PC-3 (cell line): ENCODE results near the gene EEF1A2. TPM values are rescaled to one million over a fixed set of nuclear protein-coding genes. Genes with fewer than 3 reads are reported as not detected.

ENCODE experiments used
- ATAC-seq: fragments of 200-7000 bp; cut with Tn5 transposase; 2 replicates; pipeline ENCODE4 v1.9.1; 2020; ENCODE audit warnings: mild to moderate bottlenecking, moderate library complexity
- Bru-seq: library from RNA; stranded (reverse); fragments of 400-500 nt; gene quantifications from one replicate; lab custom pipeline; 2021; lab: Mats Ljungman, UMichigan
- BruChase-seq, 2 experiments: library from RNA; stranded (reverse); fragments of 400-500 nt; gene quantifications; one replicate each; lab custom pipeline; 2021; lab: Mats Ljungman, UMichigan
- BruUV-seq: library from RNA; stranded (reverse); fragments of 400-500 nt; replicated peaks from 2 replicates; lab custom pipeline; 2021; lab: Mats Ljungman, UMichigan
- CTCF ChIA-PET: fragments of 300-600 bp; sonication (Branson Sonifier 250); formaldehyde crosslinking; loops from one replicate; lab custom pipeline; 2022; ENCODE audit warnings: antibody characterized with exemption; lab: Charles Lee
- POLR2A ChIA-PET: fragments of 300-600 bp; sonication (Branson Sonifier 250); formaldehyde crosslinking; loops from one replicate; lab custom pipeline; 2022; ENCODE audit warnings: antibody characterized with exemption; ENCODE audit not compliant: unreplicated experiment; lab: Charles Lee
- DNase-seq: peaks from one replicate; pipeline ENCODE4 v3.0.0-alpha.2; 2015
- H2AFZ ChIP-seq: fragments of 300-600 bp; sonication (generic); 2 replicates; pipeline ENCODE4 v1.6.0; 2016; ENCODE audit warnings: antibody characterized with exemption, low read length
- H3F3A ChIP-seq: fragments of 300-600 bp; sonication (generic); one replicate; pipeline ENCODE4 v1.6.0; 2017; ENCODE audit warnings: antibody characterized with exemption, low read length, control low read depth, mild to moderate bottlenecking; ENCODE audit not compliant: unreplicated experiment
- H3K27ac ChIP-seq: fragments of 300-600 bp; sonication (generic); 2 replicates; pipeline ENCODE4 v1.5.1; 2016; ENCODE audit warnings: mild to moderate bottlenecking, low read length
- H3K27me3 ChIP-seq: fragments of 300-600 bp; sonication (generic); 2 replicates; pipeline ENCODE4 v1.6.1; 2016; ENCODE audit warnings: low read length, mixed read lengths
- H3K36me3 ChIP-seq: fragments of 300-600 bp; sonication (generic); 2 replicates; pipeline ENCODE4 v1.6.1; 2016; ENCODE audit warnings: low read depth, mixed run types, low read length, mixed read lengths
- H3K4me1 ChIP-seq: fragments of 300-600 bp; sonication (generic); 2 replicates; pipeline ENCODE4 v1.5.1; 2016; ENCODE audit warnings: low read length; ENCODE audit not compliant: insufficient read depth
- H3K4me2 ChIP-seq: fragments of 300-600 bp; sonication (generic); 2 replicates; pipeline ENCODE4 v1.6.0; 2016; ENCODE audit warnings: low read length
- H3K4me3 ChIP-seq: fragments of 300-600 bp; sonication (generic); 2 replicates; pipeline ENCODE4 v1.5.1; 2016; ENCODE audit warnings: mild to moderate bottlenecking, low read length, mixed read lengths
- H3K79me2 ChIP-seq: fragments of 300-600 bp; sonication (generic); 2 replicates; pipeline ENCODE4 v1.6.1; 2017; ENCODE audit warnings: low read length, mixed read lengths
- H3K9ac ChIP-seq: fragments of 300-600 bp; sonication (generic); 2 replicates; pipeline ENCODE4 v1.6.0; 2016; ENCODE audit warnings: mild to moderate bottlenecking, low read length
- H3K9me2 ChIP-seq: fragments of 300-600 bp; sonication (generic); replicated peaks from 2 replicates; pipeline ENCODE4 v1.6.1; 2016; ENCODE audit warnings: mixed run types, low read length, mixed read lengths
- H3K9me3 ChIP-seq: fragments of 300-600 bp; sonication (generic); 2 replicates; pipeline ENCODE4 v1.6.1; 2016; ENCODE audit warnings: low read length, mixed read lengths
- H4K20me1 ChIP-seq: fragments of 300-600 bp; sonication (generic); 2 replicates; pipeline ENCODE4 v1.6.1; 2016; ENCODE audit warnings: low read length, mixed read lengths
- EZH2 ChIP-seq: fragments of 300-600 bp; sonication (generic); IDR thresholded peaks from one replicate; pipeline ENCODE4 v1.6.1; 2017; ENCODE audit warnings: antibody characterized with exemption, mild to moderate bottlenecking, low read length; ENCODE audit not compliant: unreplicated experiment
- EZH2phosphoT487 ChIP-seq: fragments of 300-600 bp; sonication (generic); IDR thresholded peaks from 2 replicates; pipeline ENCODE4 v1.6.1; 2018; ENCODE audit warnings: mild to moderate bottlenecking, antibody characterized with exemption, low read length, borderline replicate concordance
- intact Hi-C: fragments of 100-400 bp; cut with micrococcal nuclease; formaldehyde crosslinking; loops from 2 replicates; pipeline ENCODE4 v1.9.0; 2023
- long read RNA-seq: library from polyadenylated mRNA; unstranded; transcript quantifications from one replicate; pipeline ENCODE4 v2.0.0, GENCODE V29; 2021; ENCODE audit not compliant: unreplicated experiment
- total RNA-seq: library from RNA; depleted of rRNA; stranded (reverse); fragments of >200 nt; gene quantifications from 2 replicates; pipeline ENCODE4 v1.2.3, GENCODE V29; 2014; rRNA removed
- TF ChIP-seq, protein P1 (sequence below): fragments of 300-600 bp; sonication (generic); conservative IDR thresholded peaks from 2 replicates; pipeline ENCODE4 v1.5.1; 2017; ENCODE audit warnings: antibody characterized with exemption, low read depth, mild to moderate bottlenecking, low read length

EEF1A2 gene
- total RNA-seq (463 and 559 TPM in 2 replicates), Bru-seq, nascent RNA (percentile 84 among the genes with signal in this experiment), BruChase-seq, experiment 1, labeled RNA remaining after a 6-hour chase (percentile 91 among the genes with signal in this experiment), BruChase-seq, experiment 2, labeled RNA remaining after a 2-hour chase (percentile 83 among the genes with signal in this experiment)
- long read RNA-seq, transcript EEF1A2-201 (8 exons, 2,014 nt), result major isoform, 331 of 442 reads
- long read RNA-seq, partial matches to known transcripts, result 83 of 442 reads
- long read RNA-seq, other reads (novel, unspliced or antisense), result 28 of 442 reads

DNA sequence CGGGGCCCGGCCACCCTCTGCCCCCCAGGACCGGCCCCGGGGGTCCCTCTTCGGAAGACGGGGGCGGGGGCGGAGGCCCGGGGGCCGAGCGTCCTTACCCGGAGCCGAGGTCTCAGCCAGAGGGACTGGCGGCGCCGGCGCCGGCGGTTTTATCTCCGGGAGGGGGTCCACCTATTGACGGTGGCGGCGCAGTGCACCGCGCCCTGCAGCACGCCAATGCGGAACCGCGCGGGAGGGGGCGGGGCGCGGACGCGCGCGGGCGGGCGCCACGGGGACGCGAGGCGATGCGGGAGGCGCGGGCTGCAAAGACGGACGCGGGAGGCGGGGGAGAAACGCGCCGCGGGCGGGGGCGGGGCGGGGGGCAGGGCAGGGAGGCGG, at the start of gene EEF1A2:
TSS of gene EEF1A2 (minus strand) at position 124 of the 378 bp plus-strand sequence. CDS start 1,320 bp downstream, outside the sequence.
- Histone ChIP-seq H3K4me1 (peaks cover 14% of the 10 kb centered on the region), H3K27me3 (no peaks in the 10 kb centered on the region), H3K9me3 (no peaks in the 10 kb centered on the region), H3K27ac (no peak within 1 kb of the TSS; the same call in 1 of the 2 replicates), H2AFZ (peak within 1 kb of the TSS; percentile 72), H3K4me2 (peak within 1 kb of the TSS; percentile 98), H3K79me2 (peaks cover 21% of the 10 kb centered on the region), H3F3A (no peaks in the 10 kb centered on the region), H3K9me2 (no peaks in the 10 kb centered on the region), H4K20me1 (no peaks in the 10 kb centered on the region; the same call in 1 of the 2 replicates), H3K4me3 (peak within 1 kb of the TSS; percentile 84), H3K9ac (peak within 1 kb of the TSS; percentile 37), H3K36me3 (peaks cover 23% of the 10 kb centered on the region)
- BruUV-seq, result no TSS peak
- peak; percentile 62 for DNase-seq
- ATAC-seq, result peak; percentile 39
- no peak for TF ChIP-seq EZH2phosphoT487
- TF ChIP-seq, protein P1, sequence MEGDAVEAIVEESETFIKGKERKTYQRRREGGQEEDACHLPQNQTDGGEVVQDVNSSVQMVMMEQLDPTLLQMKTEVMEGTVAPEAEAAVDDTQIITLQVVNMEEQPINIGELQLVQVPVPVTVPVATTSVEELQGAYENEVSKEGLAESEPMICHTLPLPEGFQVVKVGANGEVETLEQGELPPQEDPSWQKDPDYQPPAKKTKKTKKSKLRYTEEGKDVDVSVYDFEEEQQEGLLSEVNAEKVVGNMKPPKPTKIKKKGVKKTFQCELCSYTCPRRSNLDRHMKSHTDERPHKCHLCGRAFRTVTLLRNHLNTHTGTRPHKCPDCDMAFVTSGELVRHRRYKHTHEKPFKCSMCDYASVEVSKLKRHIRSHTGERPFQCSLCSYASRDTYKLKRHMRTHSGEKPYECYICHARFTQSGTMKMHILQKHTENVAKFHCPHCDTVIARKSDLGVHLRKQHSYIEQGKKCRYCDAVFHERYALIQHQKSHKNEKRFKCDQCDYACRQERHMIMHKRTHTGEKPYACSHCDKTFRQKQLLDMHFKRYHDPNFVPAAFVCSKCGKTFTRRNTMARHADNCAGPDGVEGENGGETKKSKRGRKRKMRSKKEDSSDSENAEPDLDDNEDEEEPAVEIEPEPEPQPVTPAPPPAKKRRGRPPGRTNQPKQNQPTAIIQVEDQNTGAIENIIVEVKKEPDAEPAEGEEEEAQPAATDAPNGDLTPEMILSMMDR, result peak; percentile 14; the same call in 1 of the 2 replicates
- intact Hi-C loops, result no loop called here
- ChIA-PET POLR2A (no interaction called here), CTCF (no interaction called here)

DNA sequence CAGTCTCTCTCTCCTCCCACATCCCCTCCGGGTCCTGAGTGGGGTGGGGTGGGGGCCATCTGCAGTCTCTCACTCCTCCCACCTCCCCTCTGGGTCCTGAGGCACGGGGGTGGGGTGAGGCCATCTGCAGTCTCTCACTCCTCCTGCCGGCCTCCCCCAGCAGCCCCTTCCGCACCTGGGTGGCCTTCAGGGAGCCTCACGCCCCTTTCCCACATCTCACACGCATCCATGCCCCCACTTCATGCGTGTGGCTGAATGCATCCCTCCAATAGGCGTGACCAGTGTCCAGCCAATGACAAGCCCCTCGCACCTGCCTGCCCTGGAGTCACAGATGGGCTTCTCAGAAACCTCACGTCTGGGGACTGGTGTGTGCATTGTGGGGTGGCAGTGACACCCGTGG, 49.7 kb upstream of the EEF1A2 start:
- POLR2A ChIA-PET, result no interaction called here
- no TSS peak for BruUV-seq
- H3K4me2 ChIP-seq, result no peak overlapping the region

More for the DNA sequence above, 49.7 kb upstream of the EEF1A2 start:
- Histone ChIP-seq H3K4me1 (peaks cover 36% of the 10 kb centered on the region), H3K79me2 (no peaks in the 10 kb centered on the region), H3K4me3 (no peak overlapping the region), H3K27me3 (no peaks in the 10 kb centered on the region), H4K20me1 (no peaks in the 10 kb centered on the region), H3K9me3 (no peaks in the 10 kb centered on the region), H3F3A (no peaks in the 10 kb centered on the region), H3K27ac (no peak overlapping the region), H3K36me3 (no peaks in the 10 kb centered on the region), H3K9me2 (no peaks in the 10 kb centered on the region), H3K9ac (no peak overlapping the region), H2AFZ (no peak overlapping the region)
- intact Hi-C loops, result no loop called here
- ATAC-seq (no peak), DNase-seq (no peak)
- CTCF ChIA-PET, result no interaction called here
- TF ChIP-seq, protein P1, result no peak
- TF ChIP-seq EZH2, result no peak
- TF ChIP-seq EZH2phosphoT487, result no peak
